NCI-H69 (cell line): Measurements from ENCODE around the gene LCAT.
"Not testable (repeated sequence)": the region's sequence is repeated elsewhere in the genome, so short reads cannot be mapped to it uniquely, and the experiment has no call there.

Experiments
- DNase-seq: peaks from one replicate; lab custom pipeline; 2025; lab: John Stamatoyannopoulos, UW

Gene LCAT

GRCh38 chr16:67931712-67932461, 12.0 kb downstream of the LCAT start, which contains the start of gene CTRL:
TSS of gene CTRL (minus strand) at chr16:67931862. CDS start at chr16:67931852, 10 bp downstream.
- no peak for DNase-seq

DNA sequence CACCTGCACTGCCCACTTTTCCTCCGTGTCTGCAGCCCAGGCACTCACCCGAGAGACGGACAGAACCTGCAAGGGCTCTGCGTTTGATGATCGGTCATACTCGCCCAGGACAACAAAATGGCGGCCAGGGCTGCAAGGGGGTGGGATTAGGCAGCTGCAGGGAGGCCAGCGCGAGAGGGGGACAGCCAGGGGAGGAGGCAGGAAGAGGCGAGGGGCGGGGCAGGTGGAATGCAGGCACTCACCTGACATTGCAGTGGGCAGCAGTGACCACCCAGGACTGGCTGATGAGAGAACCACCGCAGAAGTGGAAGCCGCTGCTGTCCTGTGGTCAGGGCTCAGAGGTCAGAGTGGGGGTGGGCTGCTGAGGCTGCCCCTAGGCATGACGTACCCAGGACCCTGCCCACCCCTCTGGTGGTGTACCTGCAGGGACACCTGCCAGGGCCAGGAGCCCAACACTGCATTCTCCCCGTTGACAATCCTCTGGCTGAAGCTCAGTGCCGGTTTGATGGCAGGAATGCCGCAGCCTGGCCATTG, 13.2 kb downstream of the LCAT start:
- no peak for DNase-seq

GRCh38 chr16:67930191-67930590, 13.7 kb downstream of the LCAT start:
- DNase-seq = no peak

DNA sequence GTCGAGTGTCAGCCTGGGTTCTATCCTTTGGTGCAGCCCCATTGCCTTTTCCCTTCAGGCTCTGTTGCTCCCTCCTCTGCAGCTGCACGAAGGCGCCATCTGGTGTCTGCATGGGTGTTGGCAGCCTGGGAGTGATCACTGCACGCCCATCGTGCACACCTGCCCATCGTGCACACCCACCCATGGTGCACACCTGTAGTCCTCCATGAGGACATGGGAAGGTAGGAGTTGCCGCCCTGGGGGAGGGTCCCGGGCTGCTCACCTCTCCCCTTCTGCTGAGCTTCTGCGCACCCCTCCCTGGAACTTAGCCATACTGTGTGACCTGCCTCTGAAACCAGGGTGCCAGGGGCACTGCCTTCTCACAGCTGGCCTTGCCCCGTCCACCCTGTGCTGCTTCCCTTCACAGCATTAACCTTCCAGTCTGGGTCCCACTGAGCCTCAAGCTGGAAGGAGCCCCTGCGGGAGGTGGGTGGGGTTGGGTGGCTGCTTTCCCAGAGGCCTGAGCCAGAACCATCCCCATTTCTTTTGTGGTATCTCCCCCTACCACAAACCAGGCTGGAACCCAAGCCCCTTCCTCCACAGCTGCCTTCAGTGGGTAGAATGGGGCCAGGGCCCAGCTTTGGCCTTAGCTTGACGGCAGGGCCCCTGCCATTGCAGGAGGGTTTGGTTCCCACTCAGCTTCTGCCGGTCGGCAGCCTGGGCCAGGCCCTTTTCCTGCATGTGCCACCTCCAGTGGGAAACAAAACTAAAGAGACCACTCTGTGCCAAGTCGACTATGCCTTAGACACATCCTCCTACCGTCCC, 15.2 kb downstream of the LCAT start:
- DNase-seq = peak; percentile 75

DNA sequence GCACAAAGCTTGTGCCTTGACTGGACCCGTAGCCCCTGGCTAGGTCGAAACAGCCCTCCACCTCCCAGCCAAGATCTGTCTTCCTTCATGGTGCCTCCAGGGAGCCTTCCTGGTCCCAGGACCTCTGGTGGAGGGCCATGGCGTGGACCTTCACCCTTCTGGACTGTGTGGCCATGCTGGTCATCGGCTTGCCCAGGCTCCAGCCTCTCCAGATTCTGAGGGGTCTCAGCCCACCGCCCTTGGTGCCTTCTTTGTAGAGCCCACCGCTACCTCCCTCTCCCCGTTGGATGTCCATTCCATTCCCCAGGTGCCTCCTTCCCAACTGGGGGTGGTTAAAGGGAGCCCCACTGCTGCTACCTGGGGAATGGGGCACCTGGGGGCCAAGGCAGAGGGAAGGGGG, 15.8 kb downstream of the LCAT start:
- DNase-seq = no peak

DNA sequence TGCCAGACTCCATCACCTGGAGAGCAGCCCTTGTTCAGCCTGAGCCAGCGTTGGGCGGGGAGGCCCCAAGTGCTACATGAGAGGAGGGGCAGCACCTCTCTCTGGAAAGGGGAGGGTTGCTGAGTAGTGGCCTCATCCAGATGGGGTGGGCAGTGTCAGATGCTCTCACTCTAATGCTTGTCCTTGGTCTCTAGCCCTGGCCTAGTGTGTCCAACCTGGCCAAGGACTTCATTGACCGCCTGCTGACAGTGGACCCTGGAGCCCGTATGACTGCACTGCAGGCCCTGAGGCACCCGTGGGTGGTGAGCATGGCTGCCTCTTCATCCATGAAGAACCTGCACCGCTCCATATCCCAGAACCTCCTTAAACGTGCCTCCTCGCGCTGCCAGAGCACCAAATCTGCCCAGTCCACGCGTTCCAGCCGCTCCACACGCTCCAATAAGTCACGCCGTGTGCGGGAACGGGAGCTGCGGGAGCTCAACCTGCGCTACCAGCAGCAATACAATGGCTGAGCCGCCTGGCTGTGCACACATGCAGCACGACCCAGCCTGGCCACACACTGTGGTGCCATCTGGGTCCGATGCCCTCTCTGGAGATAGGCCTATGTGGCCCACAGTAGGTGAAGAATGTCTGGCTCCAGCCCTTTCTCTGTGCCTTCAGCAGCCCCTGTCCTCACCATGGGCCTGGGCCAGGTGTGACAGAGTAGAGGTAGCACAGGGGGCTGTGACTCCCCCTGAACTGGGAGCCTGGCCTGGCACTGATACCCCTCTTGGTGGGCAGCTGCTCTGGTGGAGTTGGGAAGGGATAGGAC, 16.6 kb downstream of the LCAT start:
- DNase-seq = no peak

GRCh38 chr16:67926181-67926750, 17.7 kb downstream of the LCAT start:
- DNase-seq = peak; percentile 93

GRCh38 chr16:67924140-67924906, 19.6 kb downstream of the LCAT start:
- DNase-seq = no peak

DNA sequence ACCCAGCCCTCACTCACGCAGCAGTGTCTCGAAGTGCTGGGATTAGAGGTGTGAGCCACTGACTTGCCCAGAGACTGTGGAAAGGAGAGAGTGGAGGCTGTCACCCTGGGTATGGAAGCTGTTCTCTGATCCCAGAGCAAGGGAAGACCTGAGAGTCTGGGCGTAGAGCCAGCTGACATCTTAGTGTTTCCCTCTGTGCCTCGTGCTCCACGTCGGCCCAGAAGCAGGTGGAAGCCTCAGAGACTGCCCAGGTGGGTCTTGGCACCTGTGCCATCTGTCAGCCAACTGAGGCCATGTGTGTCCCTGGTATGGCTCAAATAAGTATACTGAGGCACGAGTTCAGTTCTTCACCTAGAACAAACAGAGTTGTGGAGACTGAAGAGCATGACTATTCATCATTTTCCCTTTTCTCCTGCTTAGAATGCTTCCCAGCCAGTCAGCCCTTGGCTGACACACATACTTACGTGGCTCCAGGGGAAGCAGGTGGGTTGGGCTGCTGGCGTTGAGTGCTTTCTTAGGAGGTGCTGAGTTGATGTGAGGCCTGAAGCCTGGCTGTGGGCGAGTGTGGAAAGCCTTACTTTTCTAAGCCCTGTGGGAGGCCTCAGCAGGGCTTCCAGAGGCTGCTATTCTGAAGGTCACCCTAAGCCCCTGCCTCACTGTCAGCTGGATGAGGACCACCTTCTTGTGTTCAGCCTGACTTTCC, 20.4 kb downstream of the LCAT start:
- DNase-seq = peak; percentile 71

GRCh38 chr16:67922740-67923139, 21.2 kb downstream of the LCAT start:
- peak; percentile 85 for DNase-seq

GRCh38 chr16:67922221-67922620, 21.7 kb downstream of the LCAT start:
- DNase-seq = no peak

DNA sequence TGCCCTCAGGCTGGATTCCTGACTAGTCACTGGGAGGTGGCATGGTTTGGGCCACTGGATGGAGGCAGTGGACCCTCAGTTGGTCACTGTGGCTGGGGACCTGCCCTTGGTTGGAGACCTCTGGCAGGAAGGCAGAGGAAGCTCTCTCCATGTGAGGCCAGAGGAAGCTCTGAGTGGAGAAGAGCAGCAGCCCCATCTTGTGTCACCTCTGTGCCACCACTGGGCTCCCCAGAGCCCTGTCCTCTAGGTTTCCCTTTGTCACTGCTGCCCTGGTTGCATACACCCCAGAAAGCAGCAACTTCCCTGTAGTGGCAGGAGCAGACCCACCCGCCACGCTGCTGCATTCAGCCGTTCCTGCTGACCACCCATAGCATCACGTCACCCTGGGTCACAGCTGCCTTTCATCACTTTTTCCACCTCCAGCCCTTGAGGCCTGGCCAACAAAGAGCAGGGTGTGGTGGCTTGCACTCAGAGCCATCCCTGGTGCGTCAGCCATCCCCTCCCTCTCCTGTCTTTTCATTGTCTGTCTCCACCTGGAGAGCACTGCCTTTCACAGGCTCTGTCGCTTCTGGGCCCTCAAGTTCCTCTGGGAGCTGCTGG, 24.2 kb downstream of the LCAT start:
- no peak for DNase-seq

DNA sequence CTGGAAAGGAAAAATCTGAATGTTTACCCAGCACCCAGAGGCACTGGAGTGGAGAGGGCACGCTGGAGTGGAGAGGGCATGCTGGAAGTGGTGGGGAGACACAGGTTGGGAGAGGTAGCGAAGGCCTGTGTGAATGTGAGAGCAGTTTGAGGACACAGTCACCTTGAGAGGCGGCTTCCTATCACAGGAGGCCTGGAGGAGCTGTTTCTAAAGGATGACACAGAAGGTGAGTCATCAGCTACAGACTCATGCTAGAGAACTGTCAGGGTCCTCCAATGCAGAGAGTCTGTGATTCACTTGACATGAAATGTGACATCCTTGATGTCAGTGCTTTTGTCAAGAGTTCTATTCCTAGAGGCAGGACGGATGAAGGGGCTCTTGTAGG, 26.1 kb downstream of the LCAT start:
- no peak for DNase-seq

- no peak for DNase-seq
These were observed 26.6 kb downstream of the LCAT start for GRCh38 chr16:67917140-67917851.

DNA sequence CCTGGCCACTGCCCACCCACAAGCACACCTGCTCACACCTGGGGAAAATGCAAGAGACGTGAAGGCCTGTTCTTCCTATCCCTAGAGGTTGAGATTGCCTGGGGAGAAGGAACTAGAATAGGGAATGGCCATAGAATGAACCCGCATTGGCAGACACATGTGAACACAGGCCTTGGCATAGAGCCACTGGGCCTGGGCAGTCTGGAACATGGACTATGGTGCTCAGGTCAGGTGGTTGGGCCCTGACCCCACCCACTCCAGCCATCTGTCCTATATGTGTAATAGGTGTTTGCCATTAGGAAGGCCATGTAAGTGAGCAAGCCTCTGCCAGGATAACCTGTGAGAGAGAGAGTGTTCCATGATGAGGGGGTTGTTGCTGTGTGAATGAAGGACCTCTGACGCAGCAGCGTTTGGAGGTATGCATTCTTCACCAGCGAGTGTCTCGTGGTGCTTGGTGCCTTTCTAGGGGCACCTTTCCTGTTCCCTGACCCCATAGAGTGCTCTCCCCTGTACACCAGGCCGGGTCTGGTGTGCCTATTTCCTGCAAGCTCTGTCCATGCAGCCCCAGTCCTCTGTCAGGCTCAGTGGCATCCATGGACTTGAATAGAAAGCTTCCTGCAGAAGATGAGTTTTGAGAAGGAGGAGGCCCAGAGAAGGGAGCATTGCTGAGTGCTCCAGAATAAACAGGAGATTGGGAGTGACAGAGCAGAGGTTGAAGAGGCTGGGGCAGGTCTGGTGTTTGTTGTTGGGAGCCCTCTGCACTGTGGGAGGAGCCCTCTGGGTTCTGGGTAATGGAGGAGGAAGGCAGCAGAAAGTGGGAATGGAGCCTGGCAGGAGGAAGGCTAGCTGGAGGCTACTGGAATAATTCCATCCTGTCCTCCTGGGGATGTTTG, 27.8 kb downstream of the LCAT start:
- no peak for DNase-seq

GRCh38 chr16:67915496-67915769, 28.5 kb downstream of the LCAT start:
- DNase-seq = not testable (repeated sequence)

- DNase-seq = no peak
These were observed 29.0 kb downstream of the LCAT start for GRCh38 chr16:67914758-67915495.

DNA sequence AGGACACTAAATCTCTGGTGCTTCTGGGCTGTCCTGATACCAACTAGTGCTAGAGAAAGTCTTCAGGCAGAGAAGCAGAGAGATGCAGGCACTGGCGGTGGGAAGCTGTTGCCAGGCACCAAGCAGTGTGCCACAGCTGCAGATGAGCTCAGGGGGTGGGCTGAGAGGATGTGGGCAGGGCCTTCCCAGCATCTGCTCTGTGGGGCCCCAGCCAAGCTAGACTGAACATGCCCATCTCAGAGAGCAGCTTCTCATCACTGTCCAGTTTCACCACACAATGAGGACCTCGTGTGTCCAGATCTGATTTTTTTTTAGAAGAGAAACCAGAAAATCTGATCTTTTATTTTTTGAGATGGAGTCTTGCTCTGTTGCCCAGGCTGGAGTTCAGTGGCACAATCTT, 33.8 kb downstream of the LCAT start:
- peak; percentile 47 for DNase-seq
